OCI-LY1 (cell line): ENCODE results near the gene EEPD1.
"Not testable (repeated sequence)": the region's sequence is repeated elsewhere in the genome, so short reads cannot be mapped to it uniquely, and the experiment has no call there.

ENCODE experiments used
- H2AFZ ChIP-seq: fragments of 200-600 bp; sonication (generic), shearing (Covaris generic); 2 replicates; pipeline ENCODE4 v1.6.0; 2014; ENCODE audit warnings: antibody characterized with exemption, mild to moderate bottlenecking, low read length
- H3F3A ChIP-seq: fragments of 200-600 bp; sonication (generic), shearing (Covaris generic); 2 replicates; pipeline ENCODE4 v1.6.0; 2014; ENCODE audit warnings: mild to moderate bottlenecking, antibody characterized with exemption, low read length, moderate library complexity; ENCODE audit not compliant: insufficient read depth
- H3K27ac ChIP-seq: fragments of 200-600 bp; sonication (generic); 2 replicates; pipeline ENCODE4 v1.5.1; 2014; ENCODE audit warnings: low read length, mixed run types, mild to moderate bottlenecking, low read depth; ENCODE audit not compliant: poor library complexity, severe bottlenecking
- H3K27me3 ChIP-seq: fragments of 200-600 bp; sonication (generic); 2 replicates; pipeline ENCODE4 v1.6.0; 2014; ENCODE audit warnings: antibody characterized with exemption, mild to moderate bottlenecking, low read length, moderate library complexity; ENCODE audit not compliant: insufficient read depth
- H3K36me3 ChIP-seq: fragments of 200-600 bp; sonication (generic); 2 replicates; pipeline ENCODE4 v1.6.1; 2014; ENCODE audit warnings: mild to moderate bottlenecking, antibody characterized with exemption, low read length, moderate library complexity, mixed read lengths; ENCODE audit not compliant: insufficient read depth
- H3K4me1 ChIP-seq: fragments of 200-600 bp; sonication (generic); 2 replicates; pipeline ENCODE4 v1.5.1; 2014; ENCODE audit warnings: mild to moderate bottlenecking, low read length, moderate library complexity; ENCODE audit not compliant: insufficient read depth, severe bottlenecking
- H3K4me2 ChIP-seq: fragments of 200-600 bp; sonication (generic), shearing (Covaris generic); 2 replicates; pipeline ENCODE4 v1.6.1; 2014; ENCODE audit warnings: low read length
- H3K4me3 ChIP-seq: fragments of 200-600 bp; sonication (generic); 2 replicates; pipeline ENCODE4 v1.5.1; 2014; ENCODE audit warnings: low read length, low read depth, mild to moderate bottlenecking, mixed read lengths; ENCODE audit not compliant: poor library complexity, severe bottlenecking
- H3K79me2 ChIP-seq: fragments of 200-600 bp; shearing (Covaris generic); 2 replicates; pipeline ENCODE4 v1.6.1; 2016; ENCODE audit warnings: mixed run types, low read length, mixed read lengths; ENCODE audit not compliant: insufficient read depth
- H3K9ac ChIP-seq: fragments of 200-600 bp; sonication (generic), shearing (Covaris generic); 2 replicates; pipeline ENCODE4 v1.6.1; 2014; ENCODE audit warnings: mild to moderate bottlenecking, low read length, mixed read lengths
- H3K9me2 ChIP-seq: fragments of 200-600 bp; sonication (generic), shearing (Covaris generic); 2 replicates; pipeline ENCODE4 v1.6.1; 2014; ENCODE audit warnings: low read depth, mild to moderate bottlenecking, low read length, mixed read lengths
- H3K9me3 ChIP-seq: fragments of 200-600 bp; shearing (Covaris generic); 2 replicates; pipeline ENCODE4 v1.6.1; 2014; ENCODE audit warnings: low read length, mixed read lengths
- H4K20me1 ChIP-seq: fragments of 200-600 bp; sonication (generic), shearing (Covaris generic); 2 replicates; pipeline ENCODE4 v1.6.0; 2016; ENCODE audit warnings: mild to moderate bottlenecking, low read length; ENCODE audit not compliant: insufficient read depth
- CTCF ChIP-seq: fragments of 200-600 bp; sonication (generic), shearing (Covaris generic); IDR thresholded peaks from 2 replicates; pipeline ENCODE4 v1.5.1; 2017; ENCODE audit warnings: mild to moderate bottlenecking, antibody characterized with exemption, low read length, moderate library complexity, mixed read lengths
- EZH2 ChIP-seq: fragments of 200-600 bp; sonication (generic), shearing (Covaris generic); IDR thresholded peaks from 2 replicates; pipeline ENCODE4 v1.8.0; 2017; ENCODE audit warnings: borderline replicate concordance, mixed run types, mild to moderate bottlenecking, antibody characterized with exemption, low read length, moderate library complexity, mixed read lengths

EEPD1 gene

GRCh38 chr7:36253699-36254098, 100.6 kb downstream of the EEPD1 start:
- Histone ChIP-seq H3K36me3 (no peaks in the 10 kb centered on the region; the same call in 1 of the 2 replicates), H4K20me1 (no peaks in the 10 kb centered on the region), H3K79me2 (no peaks in the 10 kb centered on the region), H3K9me3 (no peaks in the 10 kb centered on the region), H3K9me2 (no peaks in the 10 kb centered on the region), H3K4me1 (peaks cover 13% of the 10 kb centered on the region), H3F3A (no peaks in the 10 kb centered on the region), H3K9ac (no peak overlapping the region), H3K27ac (no peak overlapping the region), H2AFZ (no peak overlapping the region), H3K27me3 (no peaks in the 10 kb centered on the region), H3K4me3 (no peak overlapping the region), H3K4me2 (no peak overlapping the region)
- TF ChIP-seq EZH2: no peak
- no peak for TF ChIP-seq CTCF

- not testable (repeated sequence) for H3K9me2 ChIP-seq, H2AFZ ChIP-seq, H3K27me3 ChIP-seq, H4K20me1 ChIP-seq, H3K79me2 ChIP-seq, H3K9ac ChIP-seq, H3K9me3 ChIP-seq, H3F3A ChIP-seq, H3K4me3 ChIP-seq, H3K4me2 ChIP-seq, H3K36me3 ChIP-seq
- peaks cover 60% of the 10 kb centered on the region for H3K4me1 ChIP-seq
- peak overlapping the region; percentile 36 for H3K27ac ChIP-seq
These were observed 105.6 kb downstream of the EEPD1 start for GRCh38 chr7:36258510-36259259.

- Histone ChIP-seq H3K4me2 (no peak overlapping the region), H3K36me3 (no peaks in the 10 kb centered on the region; the same call in 1 of the 2 replicates), H3K79me2 (no peaks in the 10 kb centered on the region), H3K27ac (peak overlapping the region; percentile 68), H3K9me2 (no peaks in the 10 kb centered on the region), H3K9ac (no peak overlapping the region), H2AFZ (no peak overlapping the region), H3K27me3 (no peaks in the 10 kb centered on the region), H3F3A (no peaks in the 10 kb centered on the region), H3K9me3 (no peaks in the 10 kb centered on the region), H3K4me3 (no peak overlapping the region), H4K20me1 (no peaks in the 10 kb centered on the region), H3K4me1 (peaks cover 66% of the 10 kb centered on the region)
- no peak for TF ChIP-seq CTCF
- TF ChIP-seq EZH2: no peak
These were observed 107.4 kb downstream of the EEPD1 start for GRCh38 chr7:36260481-36260880.
